Right atrium auricular region (tissue), 2 donors: ENCODE results near the gene DDHD1. TPM values are rescaled to one million over a fixed set of nuclear protein-coding genes. Genes with fewer than 3 reads are reported as not detected.

Source experiments
- DNase-seq: peaks from one replicate; pipeline ENCODE4 v3.0.0-alpha.2; 2019; ENCODE audit warnings: low spot score
- H3K27ac ChIP-seq, 2 donors: fragments of 200-600 bp; sonication (generic); 1 replicate in 1 of 2; 2 replicates in 1 of 2; pipeline ENCODE4 v1.5.1; 2016 to 2019
- H3K27me3 ChIP-seq, 2 donors: fragments of 200-600 bp; sonication (generic); one replicate each; pipeline versions ENCODE4 v1.5.1 to v1.6.0; 2017 to 2019
- H3K36me3 ChIP-seq: fragments of 200-600 bp; sonication (generic); one replicate; pipeline ENCODE4 v1.5.1; 2016
- H3K4me1 ChIP-seq, 2 donors: fragments of 200-600 bp; sonication (generic); one replicate each; pipeline versions ENCODE4 v1.5.1 to v1.6.0; 2017 to 2019
- H3K4me3 ChIP-seq, 2 donors: fragments of 200-600 bp; sonication (generic); 1 replicate in 1 of 2; 2 replicates in 1 of 2; pipeline ENCODE4 v1.5.1; 2017 to 2019; ENCODE audit warnings: mild to moderate bottlenecking in 1 of 2, moderate library complexity in 1 of 2
- H3K9me3 ChIP-seq, 2 donors: fragments of 200-600 bp; sonication (generic); one replicate each; pipeline ENCODE4 v1.5.1; 2019
- total RNA-seq, 2 donors: library from RNA; depleted of rRNA; stranded (reverse); fragments of >200 nt; gene quantifications; one replicate each; pipeline ENCODE4 v1.1.0, GENCODE V29; 2016
- TF ChIP-seq, protein P1 (sequence below), 2 donors: fragments of 200-600 bp; sonication (generic); IDR thresholded peaks; one replicate each; pipeline ENCODE4 v1.5.1; 2019; ENCODE audit warnings: antibody characterized with exemption in 2 of 2

Gene DDHD1
- total RNA-seq, 2 donors from 2014 or later: 6.9 to 8.6 TPM

DNA sequence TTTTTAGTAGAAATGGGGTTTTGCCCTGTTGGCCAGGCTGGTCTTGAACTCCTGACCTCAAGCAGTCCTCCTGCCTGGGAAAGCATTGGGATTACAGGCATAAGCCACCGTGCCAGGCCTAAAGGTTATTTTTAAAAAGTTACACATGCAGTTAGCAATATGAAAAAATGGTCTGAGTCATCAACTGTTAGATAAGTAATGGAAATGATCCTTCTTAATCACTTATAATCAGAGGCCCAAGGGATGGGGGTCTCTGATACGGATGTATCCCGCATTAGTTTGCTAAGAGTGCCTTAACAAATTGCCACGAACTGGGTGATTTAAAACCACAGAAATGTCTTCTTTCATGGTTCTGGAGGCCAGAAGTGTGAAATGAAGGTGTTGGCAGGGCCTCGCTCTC lies 148.1 kb downstream of the DDHD1 start:
- Histone ChIP-seq H3K4me3 (no peak overlapping the region), H3K36me3 (no peaks in the 10 kb centered on the region), H3K9me3 (no peaks in the 10 kb centered on the region), H3K4me1 (peaks cover 0 to 7% of the 10 kb centered on the region in 2 donors), H3K27me3 (no peaks in the 10 kb centered on the region), H3K27ac (no peak overlapping the region)
- DNase-seq: no peak
- TF ChIP-seq, protein P1, sequence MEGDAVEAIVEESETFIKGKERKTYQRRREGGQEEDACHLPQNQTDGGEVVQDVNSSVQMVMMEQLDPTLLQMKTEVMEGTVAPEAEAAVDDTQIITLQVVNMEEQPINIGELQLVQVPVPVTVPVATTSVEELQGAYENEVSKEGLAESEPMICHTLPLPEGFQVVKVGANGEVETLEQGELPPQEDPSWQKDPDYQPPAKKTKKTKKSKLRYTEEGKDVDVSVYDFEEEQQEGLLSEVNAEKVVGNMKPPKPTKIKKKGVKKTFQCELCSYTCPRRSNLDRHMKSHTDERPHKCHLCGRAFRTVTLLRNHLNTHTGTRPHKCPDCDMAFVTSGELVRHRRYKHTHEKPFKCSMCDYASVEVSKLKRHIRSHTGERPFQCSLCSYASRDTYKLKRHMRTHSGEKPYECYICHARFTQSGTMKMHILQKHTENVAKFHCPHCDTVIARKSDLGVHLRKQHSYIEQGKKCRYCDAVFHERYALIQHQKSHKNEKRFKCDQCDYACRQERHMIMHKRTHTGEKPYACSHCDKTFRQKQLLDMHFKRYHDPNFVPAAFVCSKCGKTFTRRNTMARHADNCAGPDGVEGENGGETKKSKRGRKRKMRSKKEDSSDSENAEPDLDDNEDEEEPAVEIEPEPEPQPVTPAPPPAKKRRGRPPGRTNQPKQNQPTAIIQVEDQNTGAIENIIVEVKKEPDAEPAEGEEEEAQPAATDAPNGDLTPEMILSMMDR (IDR thresholded peaks at IDR 0.05): no peak

DNA sequence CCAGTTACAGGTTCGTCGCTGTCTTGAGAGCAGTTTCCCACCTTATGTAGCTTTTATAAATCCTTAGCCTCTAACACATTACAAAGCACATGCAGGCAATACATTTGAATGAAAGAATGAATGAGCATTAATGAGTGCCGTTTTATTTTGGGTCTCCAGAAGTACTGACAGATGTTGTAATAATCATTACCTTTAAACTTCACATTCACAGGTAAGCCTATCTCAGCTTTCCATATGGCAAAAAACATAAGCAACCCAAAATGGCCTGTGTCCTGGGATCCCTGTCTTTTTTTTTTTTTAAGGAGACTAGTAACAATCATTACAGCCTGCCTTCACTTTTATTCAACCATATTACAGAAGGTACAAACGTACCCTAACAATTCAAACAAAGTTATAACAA lies 149.3 kb downstream of the DDHD1 start:
- H3K27ac ChIP-seq: no peak overlapping the region
- H3K27me3 ChIP-seq: no peaks in the 10 kb centered on the region
- no peaks in the 10 kb centered on the region for H3K9me3 ChIP-seq
- TF ChIP-seq, protein P1 (IDR thresholded peaks at IDR 0.05): no peak
- H3K36me3 ChIP-seq: no peaks in the 10 kb centered on the region
- H3K4me1 ChIP-seq: peaks cover 0 to 7% of the 10 kb centered on the region in 2 donors
- H3K4me3 ChIP-seq: no peak overlapping the region
- no peak for DNase-seq

DNA sequence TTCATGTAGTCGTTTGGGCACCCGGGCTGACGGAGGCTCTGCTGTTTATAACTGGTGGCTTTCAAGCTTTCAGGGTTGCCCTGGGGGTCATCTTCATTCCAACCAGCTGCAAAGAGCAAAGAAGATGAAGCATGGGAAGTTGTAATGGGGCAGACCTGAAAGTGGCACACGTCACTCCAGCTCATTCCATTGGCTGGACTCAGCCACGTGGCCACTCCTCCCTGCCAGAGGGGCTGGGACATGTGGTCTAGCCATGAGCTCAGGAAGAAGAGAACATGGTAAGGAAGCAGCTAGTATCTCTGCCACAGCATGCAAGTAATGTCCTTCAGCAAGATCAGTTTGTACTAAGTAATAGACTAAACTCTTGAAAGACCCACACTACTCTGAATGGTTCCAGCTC lies 150.5 kb downstream of the DDHD1 start:
- no peak overlapping the region for H3K27ac ChIP-seq
- no peak for DNase-seq
- no peak overlapping the region for H3K4me3 ChIP-seq
- TF ChIP-seq, protein P1 (IDR thresholded peaks at IDR 0.05): no peak
- H3K9me3 ChIP-seq: no peaks in the 10 kb centered on the region
- peaks cover 0 to 9% of the 10 kb centered on the region in 2 donors for H3K4me1 ChIP-seq
- no peaks in the 10 kb centered on the region for H3K36me3 ChIP-seq
- H3K27me3 ChIP-seq: no peaks in the 10 kb centered on the region

DNA sequence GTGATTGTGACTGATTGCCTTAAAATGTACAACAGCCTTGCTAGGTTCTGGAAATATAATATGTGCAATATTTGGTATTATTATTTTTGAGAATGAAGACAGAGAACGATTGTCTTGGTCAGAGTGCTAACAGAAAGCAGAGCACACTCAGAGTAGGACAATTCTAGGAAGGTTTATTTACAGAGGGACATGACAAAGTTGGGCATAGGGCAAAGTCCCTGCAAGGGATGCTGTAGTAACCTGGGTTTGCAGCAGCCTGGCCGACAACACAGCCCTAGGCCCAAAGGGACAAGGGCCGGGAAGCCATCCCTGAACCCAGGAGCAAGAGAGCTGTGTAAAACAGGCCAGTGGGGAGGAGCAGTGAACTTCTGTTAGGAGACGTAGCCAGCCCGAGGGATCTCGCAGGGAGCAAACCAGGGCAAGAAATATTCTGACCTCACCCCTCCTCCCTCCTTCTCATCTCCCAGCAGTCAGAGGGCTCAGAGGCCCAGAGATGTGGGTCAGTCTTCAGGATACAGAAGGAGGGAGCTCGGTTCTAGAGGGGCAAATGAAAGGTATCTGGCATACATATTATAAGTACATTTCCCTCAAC lies 151.2 kb downstream of the DDHD1 start:
- Histone ChIP-seq H3K9me3 (no peaks in the 10 kb centered on the region), H3K27me3 (no peaks in the 10 kb centered on the region), H3K4me3 (no peak overlapping the region), H3K27ac (no peak overlapping the region), H3K36me3 (no peaks in the 10 kb centered on the region), H3K4me1 (peaks cover 0 to 9% of the 10 kb centered on the region in 2 donors)
- TF ChIP-seq, protein P1 (IDR thresholded peaks at IDR 0.05): no peak
- DNase-seq: no peak

- DNase-seq: no peak
- Histone ChIP-seq H3K4me1 (peaks cover 0 to 2% of the 10 kb centered on the region in 2 donors), H3K27ac (no peak overlapping the region), H3K9me3 (no peaks in the 10 kb centered on the region), H3K36me3 (no peaks in the 10 kb centered on the region), H3K4me3 (no peak overlapping the region), H3K27me3 (no peaks in the 10 kb centered on the region)
- TF ChIP-seq, protein P1 (IDR thresholded peaks at IDR 0.05): no peak
Observed at GRCh38 chr14:52998376-52999015, 154.6 kb downstream of the DDHD1 start.
